GM21717 (cell line): ENCODE data around the gene RAB40C.
A peak's percentile ranks its signal among the peaks of the same experiment; 100 is the strongest.

Source experiments
- ATAC-seq: cut with Tn5 transposase; IDR thresholded peaks from one replicate; pipeline ENCODE4 v1.9.1; 2021; ENCODE audit warnings: mild to moderate bottlenecking, moderate library complexity; ENCODE audit not compliant: unreplicated experiment

RAB40C gene

GRCh38 chr16:589658-590187, at the start of gene RAB40C:
Gene RAB40C (plus strand): TSS chr16:590066. CDS start chr16:590292, 226 bp downstream.
- peak; percentile 67 for ATAC-seq

- ATAC-seq = no peak
Measured at GRCh38 chr16:540645-541340, 49.1 kb upstream of the RAB40C start.

GRCh38 chr16:543301-544164, 46.3 kb upstream of the RAB40C start:
- ATAC-seq = no peak

- ATAC-seq = no peak
Measured at GRCh38 chr16:544517-544916, 45.3 kb upstream of the RAB40C start.

GRCh38 chr16:546909-547770, 42.7 kb upstream of the RAB40C start:
- ATAC-seq = no peak

- no peak for ATAC-seq
Measured at GRCh38 chr16:548586-548985, 41.3 kb upstream of the RAB40C start.

- ATAC-seq = no peak
Measured at GRCh38 chr16:549544-550263, 40.2 kb upstream of the RAB40C start.

GRCh38 chr16:551210-551609, 38.7 kb upstream of the RAB40C start:
- ATAC-seq = no peak

- ATAC-seq = no peak
Measured at GRCh38 chr16:552171-552570, 37.7 kb upstream of the RAB40C start.

- no peak for ATAC-seq
Measured at GRCh38 chr16:553601-554296, 36.1 kb upstream of the RAB40C start.

GRCh38 chr16:554297-554621, 35.6 kb upstream of the RAB40C start:
- ATAC-seq = no peak

GRCh38 chr16:554640-555365, 35.1 kb upstream of the RAB40C start:
- no peak for ATAC-seq

GRCh38 chr16:555528-556473, 34.1 kb upstream of the RAB40C start:
- ATAC-seq = no peak

GRCh38 chr16:556474-557173, 33.2 kb upstream of the RAB40C start:
- ATAC-seq = no peak

GRCh38 chr16:557463-558297, 32.2 kb upstream of the RAB40C start:
- no peak for ATAC-seq

- no peak for ATAC-seq
Measured at GRCh38 chr16:558298-559020, 31.4 kb upstream of the RAB40C start.
